ENCODE results near the gene IL1R2. TPM values are rescaled to one million over a fixed set of nuclear protein-coding genes. Genes with fewer than 3 reads are reported as not detected.

IL1R2 gene
- total and polyA plus RNA-seq, 2 of the 13 experiments (the other 11 are each of a cell fraction or from before 2014, with no cell fraction given): 3.6 to 7.3 TPM

GRCh38 chr2:102033031-102033749 is 41.4 kb downstream of the IL1R2 start (continued):
- peak; percentile 33 for TF ChIP-seq ZNF781 (CRISPR knock-in tag; IDR thresholded peaks at IDR 0.05; ENCODE audit: borderline replicate concordance, not compliant biosample characterization)
- no peak for TF ChIP-seq ATF7 (IDR thresholded peaks at IDR 0.05)
- no peak for TF ChIP-seq ATF7 (CRISPR knock-in tag; IDR thresholded peaks at IDR 0.05)
- TF ChIP-seq CREB1 (IDR thresholded peaks at IDR 0.05): no peak
- TF ChIP-seq CREB1 (CRISPR knock-in tag; IDR thresholded peaks at IDR 0.05): no peak; the same call in 1 of the 2 replicates
- no peak; the same call in 1 of the 2 replicates for TF ChIP-seq ZNF772 (CRISPR knock-in tag; IDR thresholded peaks at IDR 0.05)
- no peak for TF ChIP-seq ZNF234 (CRISPR knock-in tag; conservative IDR thresholded peaks at IDR 0.05)
- TF ChIP-seq HMG20A (CRISPR knock-in tag; IDR thresholded peaks at IDR 0.05; ENCODE audit: borderline replicate concordance): peak; percentile 31; the same call in 1 of the 2 replicates
- TF ChIP-seq, protein P1, sequence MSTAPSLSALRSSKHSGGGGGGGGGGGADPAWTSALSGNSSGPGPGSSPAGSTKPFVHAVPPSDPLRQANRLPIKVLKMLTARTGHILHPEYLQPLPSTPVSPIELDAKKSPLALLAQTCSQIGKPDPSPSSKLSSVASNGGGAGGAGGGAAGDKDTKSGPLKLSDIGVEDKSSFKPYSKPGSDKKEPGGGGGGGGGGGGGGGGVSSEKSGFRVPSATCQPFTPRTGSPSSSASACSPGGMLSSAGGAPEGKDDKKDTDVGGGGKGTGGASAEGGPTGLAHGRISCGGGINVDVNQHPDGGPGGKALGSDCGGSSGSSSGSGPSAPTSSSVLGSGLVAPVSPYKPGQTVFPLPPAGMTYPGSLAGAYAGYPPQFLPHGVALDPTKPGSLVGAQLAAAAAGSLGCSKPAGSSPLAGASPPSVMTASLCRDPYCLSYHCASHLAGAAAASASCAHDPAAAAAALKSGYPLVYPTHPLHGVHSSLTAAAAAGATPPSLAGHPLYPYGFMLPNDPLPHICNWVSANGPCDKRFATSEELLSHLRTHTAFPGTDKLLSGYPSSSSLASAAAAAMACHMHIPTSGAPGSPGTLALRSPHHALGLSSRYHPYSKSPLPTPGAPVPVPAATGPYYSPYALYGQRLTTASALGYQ (CRISPR knock-in tag; IDR thresholded peaks at IDR 0.05): 0 out of 2 replicates have a peak, but pooled peaks have one; percentile 22
- TF ChIP-seq, protein P2, sequence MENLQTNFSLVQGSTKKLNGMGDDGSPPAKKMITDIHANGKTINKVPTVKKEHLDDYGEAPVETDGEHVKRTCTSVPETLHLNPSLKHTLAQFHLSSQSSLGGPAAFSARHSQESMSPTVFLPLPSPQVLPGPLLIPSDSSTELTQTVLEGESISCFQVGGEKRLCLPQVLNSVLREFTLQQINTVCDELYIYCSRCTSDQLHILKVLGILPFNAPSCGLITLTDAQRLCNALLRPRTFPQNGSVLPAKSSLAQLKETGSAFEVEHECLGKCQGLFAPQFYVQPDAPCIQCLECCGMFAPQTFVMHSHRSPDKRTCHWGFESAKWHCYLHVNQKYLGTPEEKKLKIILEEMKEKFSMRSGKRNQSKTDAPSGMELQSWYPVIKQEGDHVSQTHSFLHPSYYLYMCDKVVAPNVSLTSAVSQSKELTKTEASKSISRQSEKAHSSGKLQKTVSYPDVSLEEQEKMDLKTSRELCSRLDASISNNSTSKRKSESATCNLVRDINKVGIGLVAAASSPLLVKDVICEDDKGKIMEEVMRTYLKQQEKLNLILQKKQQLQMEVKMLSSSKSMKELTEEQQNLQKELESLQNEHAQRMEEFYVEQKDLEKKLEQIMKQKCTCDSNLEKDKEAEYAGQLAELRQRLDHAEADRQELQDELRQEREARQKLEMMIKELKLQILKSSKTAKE (CRISPR knock-in tag; IDR thresholded peaks at IDR 0.05; ENCODE audit: borderline replicate concordance): no peak
- no peak for TF ChIP-seq ZNF703 (CRISPR knock-in tag; IDR thresholded peaks at IDR 0.05; ENCODE audit: borderline replicate concordance)
- no peak for TF ChIP-seq ZNF558 (CRISPR knock-in tag; IDR thresholded peaks at IDR 0.05; ENCODE audit: borderline replicate concordance)
- TF ChIP-seq TP53 (CRISPR knock-in tag; conservative IDR thresholded peaks at IDR 0.05): no peak
- no peak for TF ChIP-seq TCF12 (IDR thresholded peaks at IDR 0.05)
- TF ChIP-seq TCF12 (CRISPR knock-in tag; IDR thresholded peaks at IDR 0.05): no peak
- no peak for TF ChIP-seq ISX (CRISPR knock-in tag; conservative IDR thresholded peaks at IDR 0.05)
- TF ChIP-seq, protein P3, sequence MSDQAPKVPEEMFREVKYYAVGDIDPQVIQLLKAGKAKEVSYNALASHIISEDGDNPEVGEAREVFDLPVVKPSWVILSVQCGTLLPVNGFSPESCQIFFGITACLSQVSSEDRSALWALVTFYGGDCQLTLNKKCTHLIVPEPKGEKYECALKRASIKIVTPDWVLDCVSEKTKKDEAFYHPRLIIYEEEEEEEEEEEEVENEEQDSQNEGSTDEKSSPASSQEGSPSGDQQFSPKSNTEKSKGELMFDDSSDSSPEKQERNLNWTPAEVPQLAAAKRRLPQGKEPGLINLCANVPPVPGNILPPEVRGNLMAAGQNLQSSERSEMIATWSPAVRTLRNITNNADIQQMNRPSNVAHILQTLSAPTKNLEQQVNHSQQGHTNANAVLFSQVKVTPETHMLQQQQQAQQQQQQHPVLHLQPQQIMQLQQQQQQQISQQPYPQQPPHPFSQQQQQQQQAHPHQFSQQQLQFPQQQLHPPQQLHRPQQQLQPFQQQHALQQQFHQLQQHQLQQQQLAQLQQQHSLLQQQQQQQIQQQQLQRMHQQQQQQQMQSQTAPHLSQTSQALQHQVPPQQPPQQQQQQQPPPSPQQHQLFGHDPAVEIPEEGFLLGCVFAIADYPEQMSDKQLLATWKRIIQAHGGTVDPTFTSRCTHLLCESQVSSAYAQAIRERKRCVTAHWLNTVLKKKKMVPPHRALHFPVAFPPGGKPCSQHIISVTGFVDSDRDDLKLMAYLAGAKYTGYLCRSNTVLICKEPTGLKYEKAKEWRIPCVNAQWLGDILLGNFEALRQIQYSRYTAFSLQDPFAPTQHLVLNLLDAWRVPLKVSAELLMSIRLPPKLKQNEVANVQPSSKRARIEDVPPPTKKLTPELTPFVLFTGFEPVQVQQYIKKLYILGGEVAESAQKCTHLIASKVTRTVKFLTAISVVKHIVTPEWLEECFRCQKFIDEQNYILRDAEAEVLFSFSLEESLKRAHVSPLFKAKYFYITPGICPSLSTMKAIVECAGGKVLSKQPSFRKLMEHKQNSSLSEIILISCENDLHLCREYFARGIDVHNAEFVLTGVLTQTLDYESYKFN (CRISPR knock-in tag; conservative IDR thresholded peaks at IDR 0.05): no peak; the same call in 1 of the 2 replicates
- no peak for TF ChIP-seq IRX3 (CRISPR knock-in tag; IDR thresholded peaks at IDR 0.05; ENCODE audit: borderline replicate concordance, low read depth)
- TF ChIP-seq ASH2L (IDR thresholded peaks at IDR 0.05; ENCODE audit: insufficient read length, low read depth, low read length): no peak
- peak; percentile 77 for TF ChIP-seq ZMYM4 (CRISPR knock-in tag; IDR thresholded peaks at IDR 0.05)
- TF ChIP-seq SALL1 (CRISPR knock-in tag; IDR thresholded peaks at IDR 0.05): peak; percentile 69
